ENCODE results near the gene STXBP1.

- TF ChIP-seq CTCF (IDR thresholded peaks at IDR 0.05) (no peak), POLR2A (IDR thresholded peaks at IDR 0.05) (no peak)
Measured at GRCh38 chr9:127580366-127580765, 31.7 kb upstream of the STXBP1 start.
